Lower lobe of right lung (tissue), 2 donors: ENCODE measurements around the gene PTRHD1. TPM values are rescaled to one million over a fixed set of nuclear protein-coding genes. Genes with fewer than 3 reads are reported as not detected.
A peak's percentile ranks its signal among the peaks of the same experiment; 100 is the strongest.
"Not testable (repeated sequence)": the region's sequence is repeated elsewhere in the genome, so short reads cannot be mapped to it uniquely, and the experiment has no call there.

Experiments used
- ATAC-seq, 2 donors: fragments of 200-7000 bp; cut with Tn5 transposase; one replicate each; pipeline ENCODE4 v1.9.1; 2020 to 2022; ENCODE audit warnings: mild to moderate bottlenecking in 2 of 2, moderate library complexity in 2 of 2
- DNase-seq: peaks from one replicate; pipeline ENCODE4 v3.0.0-alpha.2; 2020
- H3K27ac ChIP-seq: fragments of 200-600 bp; one replicate; pipeline ENCODE4 v1.8.0; 2022
- H3K27me3 ChIP-seq: fragments of 200-600 bp; one replicate; pipeline ENCODE4 v1.8.0; 2022; ENCODE audit warnings: low read depth
- H3K36me3 ChIP-seq: fragments of 200-600 bp; one replicate; pipeline ENCODE4 v1.8.0; 2022; ENCODE audit warnings: mild to moderate bottlenecking
- H3K4me1 ChIP-seq: fragments of 200-600 bp; one replicate; pipeline ENCODE4 v1.8.0; 2022
- H3K4me3 ChIP-seq: fragments of 200-600 bp; one replicate; pipeline ENCODE4 v1.8.0; 2022; ENCODE audit warnings: mild to moderate bottlenecking
- H3K9me3 ChIP-seq: fragments of 200-600 bp; one replicate; pipeline ENCODE4 v1.8.0; 2022
- intact Hi-C: fragments of 100-400 bp; cut with DNase I; formaldehyde crosslinking; loops from one replicate; pipeline ENCODE4 v1.11.0; 2022
- total RNA-seq: library from RNA; stranded (reverse); fragmentation: NEBNext Ultra II Directional; extraction: Animal tissue kit (Norgen Biotek cat#: 25700); gene quantifications from one replicate; pipeline ENCODE4 v1.2.1, GENCODE V29; 2021
- TF ChIP-seq, protein P1 (sequence below): fragments of 200-600 bp; IDR thresholded peaks from one replicate; pipeline ENCODE4 v1.8.0; 2022; ENCODE audit warnings: antibody characterized with exemption, mild to moderate bottlenecking
- donor health status: DM: no; HTN: yes; CAD: no; lungs with severe emphysema.

The PTRHD1 gene
- total RNA-seq, 1 donor from 2014 or later: 24.6 TPM

DNA sequence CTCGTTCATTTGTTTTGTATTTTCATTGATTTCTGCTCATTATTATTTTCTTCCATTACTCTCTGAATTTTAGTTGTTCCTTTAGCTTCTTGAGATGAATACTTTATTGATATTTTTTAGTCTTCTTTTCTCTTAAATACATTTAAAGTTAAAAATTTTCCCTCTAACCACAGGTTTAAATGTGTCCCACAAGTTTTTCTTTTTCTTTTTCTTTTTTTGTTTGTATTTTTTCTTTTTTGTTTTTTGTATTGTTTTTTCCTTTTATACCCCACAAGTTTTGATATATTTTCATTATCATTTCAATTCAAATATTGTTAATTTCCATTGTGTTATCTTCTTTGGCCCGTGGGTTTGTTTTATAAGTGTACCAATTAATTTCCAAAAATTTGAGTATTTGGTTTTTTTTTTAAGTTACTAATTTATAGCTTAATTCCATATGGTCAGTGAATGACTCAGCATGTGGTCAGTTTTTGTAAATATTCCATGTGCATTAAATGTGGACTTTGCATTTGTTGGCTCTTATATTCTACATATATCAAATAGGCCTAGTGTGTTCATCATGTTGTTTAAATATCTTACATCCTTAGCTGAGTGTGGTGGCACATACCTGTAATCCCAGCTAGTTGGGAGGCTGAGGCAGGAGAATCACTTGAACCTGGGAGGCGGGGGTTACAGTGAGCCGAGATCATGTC lies 16.3 kb upstream of the PTRHD1 start:
- Histone ChIP-seq H3K9me3 (no peaks in the 10 kb centered on the region), H3K4me1 (no peaks in the 10 kb centered on the region), H3K27me3 (no peaks in the 10 kb centered on the region), H3K36me3 (no peaks in the 10 kb centered on the region), H3K4me3 (no peak overlapping the region), H3K27ac (no peak overlapping the region)
- TF ChIP-seq, protein P1, sequence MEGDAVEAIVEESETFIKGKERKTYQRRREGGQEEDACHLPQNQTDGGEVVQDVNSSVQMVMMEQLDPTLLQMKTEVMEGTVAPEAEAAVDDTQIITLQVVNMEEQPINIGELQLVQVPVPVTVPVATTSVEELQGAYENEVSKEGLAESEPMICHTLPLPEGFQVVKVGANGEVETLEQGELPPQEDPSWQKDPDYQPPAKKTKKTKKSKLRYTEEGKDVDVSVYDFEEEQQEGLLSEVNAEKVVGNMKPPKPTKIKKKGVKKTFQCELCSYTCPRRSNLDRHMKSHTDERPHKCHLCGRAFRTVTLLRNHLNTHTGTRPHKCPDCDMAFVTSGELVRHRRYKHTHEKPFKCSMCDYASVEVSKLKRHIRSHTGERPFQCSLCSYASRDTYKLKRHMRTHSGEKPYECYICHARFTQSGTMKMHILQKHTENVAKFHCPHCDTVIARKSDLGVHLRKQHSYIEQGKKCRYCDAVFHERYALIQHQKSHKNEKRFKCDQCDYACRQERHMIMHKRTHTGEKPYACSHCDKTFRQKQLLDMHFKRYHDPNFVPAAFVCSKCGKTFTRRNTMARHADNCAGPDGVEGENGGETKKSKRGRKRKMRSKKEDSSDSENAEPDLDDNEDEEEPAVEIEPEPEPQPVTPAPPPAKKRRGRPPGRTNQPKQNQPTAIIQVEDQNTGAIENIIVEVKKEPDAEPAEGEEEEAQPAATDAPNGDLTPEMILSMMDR: no peak
- intact Hi-C loops: no loop called here
- ATAC-seq (no peak), DNase-seq (no peak)

DNA sequence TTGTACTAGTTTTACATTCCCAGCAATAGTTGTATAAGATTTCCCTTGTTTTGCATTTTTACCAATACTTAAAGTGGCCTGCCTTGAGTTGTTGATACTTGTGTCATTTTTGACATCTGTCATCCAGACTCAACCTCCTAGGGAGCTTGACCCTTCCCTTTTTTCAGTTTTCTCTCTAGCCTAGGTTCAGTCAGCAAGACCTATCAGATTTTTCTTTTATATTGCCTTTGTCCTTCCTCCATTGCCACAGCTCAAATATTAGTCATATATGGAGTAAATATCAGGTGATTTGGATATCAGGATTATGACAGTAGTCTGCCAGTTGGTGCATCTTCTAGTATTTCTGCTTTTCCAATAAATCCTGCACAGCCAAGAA lies 13.5 kb upstream of the PTRHD1 start:
- H3K27ac ChIP-seq: no peak overlapping the region
- ATAC-seq: no peak
- no peaks in the 10 kb centered on the region for H3K27me3 ChIP-seq
- H3K4me1 ChIP-seq: no peaks in the 10 kb centered on the region
- no peaks in the 10 kb centered on the region for H3K36me3 ChIP-seq
- TF ChIP-seq, protein P1: no peak
- H3K9me3 ChIP-seq: no peaks in the 10 kb centered on the region
- intact Hi-C loops: no loop called here
- DNase-seq: no peak
- H3K4me3 ChIP-seq: no peak overlapping the region

DNA sequence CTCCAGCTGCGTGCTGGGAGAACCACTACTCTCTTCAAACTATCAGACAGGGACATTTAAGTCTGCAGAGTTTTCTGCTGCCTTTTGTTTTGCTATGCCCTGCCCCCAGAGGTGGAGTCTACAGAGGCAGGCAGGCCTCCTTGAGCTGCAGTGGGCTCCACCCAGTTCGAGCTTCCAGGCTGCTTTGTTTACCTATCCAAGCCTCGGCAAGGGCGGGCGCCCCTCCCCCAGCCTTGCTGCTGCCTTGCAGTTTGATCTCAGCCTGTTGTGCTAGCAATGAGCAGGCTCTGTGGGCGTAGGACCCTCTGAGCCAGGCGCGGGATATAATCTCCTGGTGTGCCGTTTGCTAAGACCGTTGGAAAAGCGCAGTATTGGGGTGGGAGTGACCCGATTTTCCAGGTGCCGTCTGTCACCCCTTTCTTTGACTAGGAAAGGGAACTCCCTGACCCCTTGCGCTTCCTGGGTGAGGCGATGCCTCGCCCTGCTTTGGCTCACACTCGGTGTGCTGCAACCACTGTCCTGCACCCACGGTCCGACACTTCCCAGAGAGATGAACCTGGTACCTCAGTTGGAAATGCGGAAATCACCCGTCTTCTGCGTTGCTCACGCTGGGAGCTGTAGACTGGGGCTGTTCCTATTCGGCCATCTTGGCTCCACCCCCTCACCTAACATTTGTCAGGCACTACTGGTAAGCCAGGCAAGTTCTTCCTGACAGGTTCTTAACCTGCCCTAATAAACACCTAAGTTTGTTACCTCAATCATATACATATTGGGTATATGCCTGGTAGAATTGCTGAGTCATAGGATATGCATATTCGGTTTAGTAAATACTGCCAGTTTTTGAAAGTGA lies 12.8 kb upstream of the PTRHD1 start:
- intact Hi-C loops, H3K27ac ChIP-seq, H3K9me3 ChIP-seq, H3K27me3 ChIP-seq, DNase-seq, H3K4me3 ChIP-seq, ATAC-seq, H3K4me1 ChIP-seq, H3K36me3 ChIP-seq: not testable (repeated sequence)

DNA sequence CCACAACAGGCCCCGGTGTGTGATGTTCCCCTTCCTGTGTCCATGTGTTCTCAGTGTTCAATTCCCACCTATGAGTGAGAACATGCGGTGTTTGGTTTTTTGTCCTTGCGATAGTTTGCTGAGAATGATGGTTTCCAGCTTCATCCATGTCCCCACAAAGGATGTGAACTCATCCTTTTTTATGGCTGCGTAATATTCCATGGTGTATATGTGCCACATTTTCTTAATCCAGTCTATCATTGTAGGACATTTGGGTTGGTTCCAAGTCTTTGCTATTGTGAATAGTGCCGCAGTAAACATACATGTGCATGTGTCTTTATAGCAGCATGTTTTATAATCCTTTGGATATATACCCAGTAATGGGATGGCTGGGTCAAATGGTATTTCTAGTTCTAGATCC lies 7.3 kb upstream of the PTRHD1 start:
- H3K36me3 ChIP-seq, H3K4me1 ChIP-seq, H3K9me3 ChIP-seq, intact Hi-C loops, ATAC-seq, H3K27me3 ChIP-seq, H3K4me3 ChIP-seq, DNase-seq, H3K27ac ChIP-seq: not testable (repeated sequence)

DNA sequence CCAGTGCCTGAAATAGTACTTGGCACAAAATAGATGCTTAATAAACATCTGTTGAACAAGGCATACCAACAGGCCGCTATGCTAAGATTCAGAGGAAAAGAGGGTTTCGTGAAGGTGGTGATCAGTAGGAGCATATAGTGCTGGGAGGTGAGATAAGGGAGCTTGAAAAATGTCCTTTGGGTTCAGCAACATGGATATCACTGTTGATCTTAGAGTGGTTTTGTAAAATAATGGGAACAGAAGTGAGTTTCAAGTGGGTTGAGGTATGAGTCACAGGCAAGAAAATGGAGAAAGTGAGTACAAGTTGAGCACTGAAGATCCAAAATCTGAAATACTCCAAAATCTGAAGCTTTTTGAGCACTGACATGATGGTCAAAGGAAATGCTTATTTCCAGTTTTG lies 4.5 kb upstream of the PTRHD1 start:
- no peaks in the 10 kb centered on the region for H3K9me3 ChIP-seq
- no peaks in the 10 kb centered on the region for H3K27me3 ChIP-seq
- ATAC-seq: no peak
- no peak for DNase-seq
- TF ChIP-seq, protein P1: no peak
- no peak overlapping the region for H3K4me3 ChIP-seq
- no peaks in the 10 kb centered on the region for H3K36me3 ChIP-seq
- peaks cover 7% of the 10 kb centered on the region for H3K4me1 ChIP-seq
- no peak overlapping the region for H3K27ac ChIP-seq
- intact Hi-C loops: no loop called here

DNA sequence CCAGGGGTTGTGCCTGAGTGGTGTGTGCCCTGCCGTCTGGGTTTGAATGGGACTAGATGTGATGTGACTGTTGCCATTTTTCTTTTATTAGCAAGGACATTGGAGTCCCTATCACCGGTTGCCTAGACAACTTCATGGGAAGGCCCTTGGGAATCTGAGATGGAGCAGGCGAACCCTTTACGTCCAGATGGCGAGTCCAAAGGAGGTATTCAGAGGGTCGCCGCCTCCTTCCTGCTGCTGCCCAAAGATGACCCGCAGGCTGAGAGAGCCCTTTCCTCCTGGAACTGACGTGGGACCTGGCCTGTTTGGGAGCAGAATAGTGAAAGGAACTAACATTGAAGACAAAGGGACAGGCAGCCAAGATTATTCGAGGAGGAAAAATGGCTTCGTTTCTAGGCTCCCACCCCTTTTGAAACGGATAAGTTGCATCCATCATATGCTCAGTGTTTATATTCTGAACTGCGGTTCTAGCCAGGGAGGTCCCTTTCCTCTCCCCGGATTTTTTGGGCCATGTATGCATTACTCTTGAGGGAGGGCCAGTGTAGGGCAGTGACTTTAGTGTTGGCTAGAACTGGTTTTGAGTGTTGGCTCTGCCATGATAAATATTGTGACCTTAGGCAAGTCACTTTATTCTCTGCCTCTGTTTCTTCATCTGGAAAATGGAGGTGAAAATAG lies 707 bp upstream of the PTRHD1 start:
- DNase-seq: no peak
- Histone ChIP-seq H3K4me1 (peaks cover 20% of the 10 kb centered on the region), H3K4me3 (peak overlapping the region; percentile 80), H3K27me3 (no peaks in the 10 kb centered on the region), H3K36me3 (peaks cover 4% of the 10 kb centered on the region), H3K27ac (peak overlapping the region; percentile 100), H3K9me3 (no peaks in the 10 kb centered on the region)
- TF ChIP-seq, protein P1: no peak
- intact Hi-C loops: no loop called here
- no peak for ATAC-seq
